Activated CD8-positive, alpha-beta memory T cell treated with anti-CD3 and anti-CD28 coated beads for 4 hours (primary cell): Measurements from ENCODE around the gene CAPZB.

Experiments
- DNase-seq, 2 donors: peaks; one replicate each; pipeline ENCODE4 v3.0.0-alpha.2; 2020; ENCODE audit warnings: low read depth in 2 of 2

The CAPZB gene

GRCh38 chr1:19328486-19328885 lies 156.9 kb downstream of the CAPZB start:
- DNase-seq: no peak

GRCh38 chr1:19327736-19328135 lies 157.6 kb downstream of the CAPZB start:
- no peak for DNase-seq

GRCh38 chr1:19327301-19327700 lies 158.0 kb downstream of the CAPZB start:
- DNase-seq: no peak

- DNase-seq: no peak
Measured at GRCh38 chr1:19326748-19327065, 158.6 kb downstream of the CAPZB start.

- DNase-seq: no peak
Measured at GRCh38 chr1:19325958-19326747, 159.2 kb downstream of the CAPZB start.

- DNase-seq: no peak
Measured at GRCh38 chr1:19325368-19325957, 159.9 kb downstream of the CAPZB start.

GRCh38 chr1:19324665-19324990 lies 160.7 kb downstream of the CAPZB start:
- DNase-seq: no peak

- no peak for DNase-seq
Measured at GRCh38 chr1:19323987-19324664, 161.2 kb downstream of the CAPZB start.

- DNase-seq: no peak
Measured at GRCh38 chr1:19322481-19322880, 162.9 kb downstream of the CAPZB start.

GRCh38 chr1:19321071-19321470 lies 164.3 kb downstream of the CAPZB start:
- DNase-seq: no peak

- no peak for DNase-seq
Measured at GRCh38 chr1:19319196-19319595, 166.1 kb downstream of the CAPZB start.

- DNase-seq: no peak
Measured at GRCh38 chr1:19317126-19317910, 168.0 kb downstream of the CAPZB start.

GRCh38 chr1:19315378-19316198 lies 169.8 kb downstream of the CAPZB start:
- no peak for DNase-seq

- no peak for DNase-seq
Measured at GRCh38 chr1:19313961-19314882, 171.1 kb downstream of the CAPZB start.

- no peak for DNase-seq
Measured at GRCh38 chr1:19313636-19313959, 171.7 kb downstream of the CAPZB start.

GRCh38 chr1:19312782-19313635 lies 172.3 kb downstream of the CAPZB start:
- no peak for DNase-seq

GRCh38 chr1:19311931-19312781 lies 173.2 kb downstream of the CAPZB start, which contains the start of the genes AKR7A2 and SLC66A1:
AKR7A2 (minus strand) TSS chr1:19312144; CDS start chr1:19312124, 20 bp downstream.
SLC66A1 (plus strand) TSS chr1:19312326; CDS start chr1:19317678, 5,352 bp downstream.
- DNase-seq: peak; percentile 75 to 78

- DNase-seq: no peak
Measured at GRCh38 chr1:19311503-19311930, 173.8 kb downstream of the CAPZB start.
